ENCODE data around the gene CHEK2.
A peak's percentile ranks its signal among the peaks of the same experiment; 100 is the strongest.
"Not testable (repeated sequence)": the region's sequence is repeated elsewhere in the genome, so short reads cannot be mapped to it uniquely, and the experiment has no call there.

CHEK2 gene

DNA sequence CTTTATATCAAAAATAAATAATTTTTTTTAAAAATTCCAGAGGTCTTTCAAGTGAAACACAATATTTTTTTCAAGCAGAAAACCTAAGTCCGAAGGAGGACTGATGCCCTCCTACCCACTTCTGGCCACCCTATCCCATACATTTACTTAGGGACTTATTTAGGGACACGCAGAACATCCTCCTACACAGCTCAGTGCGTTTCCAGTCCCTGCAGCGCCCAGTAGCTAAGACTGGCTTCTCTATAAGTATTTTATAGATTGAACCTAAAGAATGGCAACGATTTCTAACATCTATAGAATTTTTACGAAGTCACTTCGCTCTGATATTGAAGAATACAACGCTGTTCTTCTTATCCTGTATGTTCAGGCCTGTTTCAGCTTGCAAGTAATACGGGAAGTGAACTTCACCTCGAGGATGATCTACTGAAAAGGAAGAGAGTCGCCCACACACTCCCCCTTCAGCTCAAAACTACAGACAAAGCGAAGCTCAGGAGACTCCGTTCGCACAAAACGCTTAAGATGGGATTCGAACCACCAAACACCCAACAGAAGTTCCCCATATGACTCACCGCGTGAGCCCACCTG lies 328 bp downstream of the CHEK2 start:
- DNase-seq = no peak

DNA sequence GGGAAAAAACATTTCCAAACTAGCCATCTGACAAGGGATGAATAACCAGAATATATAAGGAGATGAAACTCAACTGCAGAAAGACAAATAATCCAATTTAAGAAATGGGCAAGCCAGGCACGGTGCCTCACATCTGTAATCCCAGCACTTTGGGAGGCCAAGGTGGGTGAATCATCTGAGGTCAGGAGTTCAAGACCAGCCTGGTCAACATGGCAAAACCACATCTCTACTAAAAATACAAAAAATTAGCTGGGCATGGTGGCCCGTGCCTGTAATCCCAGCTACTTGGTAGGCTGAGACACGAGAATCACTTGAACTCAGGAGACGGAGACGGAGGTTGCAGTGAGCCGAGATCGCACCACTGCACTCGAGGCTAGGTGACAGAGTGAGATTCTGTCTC lies 2.7 kb downstream of the CHEK2 start:
- not testable (repeated sequence) for DNase-seq

DNA sequence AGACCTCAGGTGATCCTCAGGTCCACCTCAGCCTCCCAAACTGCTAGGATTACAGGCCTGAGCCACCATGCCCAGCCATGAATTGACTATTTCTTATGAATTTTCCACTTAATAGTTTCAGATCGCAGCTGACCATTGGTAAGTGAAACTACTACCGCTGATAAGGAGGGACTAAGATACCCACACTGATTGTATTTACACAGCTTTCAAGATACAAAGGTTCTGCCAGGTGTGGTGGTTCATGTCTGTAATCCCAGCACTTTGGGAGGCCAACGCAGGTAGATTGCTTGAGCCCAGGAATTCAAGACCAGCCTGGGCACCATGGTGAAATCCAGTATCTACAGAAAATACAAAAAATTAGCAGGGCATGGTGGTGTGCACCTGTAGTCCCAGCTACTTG lies 3.9 kb downstream of the CHEK2 start:
- DNase-seq = no peak

DNA sequence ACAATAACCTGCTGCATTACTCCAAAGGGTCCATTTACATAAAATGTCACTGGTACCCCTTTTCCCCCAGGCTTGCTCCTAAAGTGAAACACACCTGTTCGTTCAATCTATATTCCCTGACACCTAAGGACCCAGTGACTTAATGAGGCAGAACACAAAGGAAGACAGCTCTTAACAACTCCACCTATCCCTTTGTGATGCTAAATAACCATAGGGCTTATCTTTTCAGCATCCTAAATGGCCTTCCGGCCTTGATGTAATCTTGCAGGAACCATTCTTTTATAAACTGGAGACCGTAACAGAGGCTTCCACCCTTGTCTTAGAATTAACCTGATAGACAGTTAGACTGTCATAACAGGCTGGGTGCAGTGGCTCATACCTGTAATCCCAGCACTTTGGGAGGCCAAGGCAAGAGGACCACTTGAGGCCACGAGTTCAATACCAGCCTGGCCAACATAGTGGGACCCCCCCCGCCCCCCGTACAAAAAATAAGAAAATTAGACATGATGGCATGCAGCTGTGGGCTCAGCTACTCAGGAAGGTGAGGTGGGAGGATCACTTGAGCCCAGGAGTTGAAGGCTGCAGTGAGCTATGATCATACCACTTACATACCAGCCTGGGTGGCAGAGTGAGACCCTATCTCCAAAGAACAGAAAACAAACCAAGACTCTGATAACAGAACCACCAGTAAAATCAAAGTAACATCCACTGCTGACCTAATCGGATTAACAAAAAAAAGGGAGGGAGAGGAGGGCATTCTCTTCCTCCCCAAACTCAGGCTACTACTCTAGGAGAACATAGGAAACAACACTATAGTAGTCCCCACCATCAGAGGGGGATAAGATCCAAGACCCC lies 5.1 kb downstream of the CHEK2 start:
- no peak for DNase-seq

DNA sequence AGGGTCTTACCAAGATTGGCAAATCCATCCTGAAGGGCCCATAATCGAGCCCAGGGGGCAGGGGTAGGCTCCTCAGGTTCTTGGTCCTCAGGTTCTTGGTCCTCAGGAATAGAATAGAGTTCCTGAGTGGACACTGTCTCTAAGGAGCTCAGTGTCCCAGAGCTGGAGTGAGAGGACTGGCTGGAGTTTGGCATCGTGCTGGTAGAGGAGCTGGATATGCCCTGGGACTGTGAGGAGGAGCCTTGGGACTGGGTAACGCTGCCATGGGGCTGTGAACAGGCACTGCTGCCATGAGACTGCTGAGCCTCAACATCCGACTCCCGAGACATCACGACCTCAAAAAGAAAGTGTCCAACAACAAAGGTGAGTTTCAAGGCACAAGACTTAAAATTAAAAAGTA lies 7.2 kb downstream of the CHEK2 start:
- no peak for DNase-seq

DNA sequence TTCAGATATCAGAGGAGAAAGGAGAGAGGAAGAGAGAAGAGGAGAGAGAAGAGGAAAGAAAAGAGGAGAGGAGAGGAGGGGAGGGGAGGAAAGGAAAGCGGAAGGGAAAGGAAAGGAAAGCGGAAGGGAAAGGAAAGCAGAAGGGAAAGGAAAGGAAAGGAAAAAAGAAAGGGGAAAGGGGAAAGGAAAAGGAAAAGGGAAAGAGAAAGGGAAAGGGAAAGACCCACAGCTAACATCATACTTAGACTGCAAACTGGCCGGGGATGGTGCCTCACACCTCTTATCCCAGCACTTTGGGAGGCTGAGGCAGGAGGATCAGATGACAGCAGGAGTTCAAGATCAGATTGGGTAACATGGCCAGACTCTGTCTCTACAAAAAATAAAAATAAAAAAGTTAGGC lies 11.4 kb downstream of the CHEK2 start:
- DNase-seq = no peak

DNA sequence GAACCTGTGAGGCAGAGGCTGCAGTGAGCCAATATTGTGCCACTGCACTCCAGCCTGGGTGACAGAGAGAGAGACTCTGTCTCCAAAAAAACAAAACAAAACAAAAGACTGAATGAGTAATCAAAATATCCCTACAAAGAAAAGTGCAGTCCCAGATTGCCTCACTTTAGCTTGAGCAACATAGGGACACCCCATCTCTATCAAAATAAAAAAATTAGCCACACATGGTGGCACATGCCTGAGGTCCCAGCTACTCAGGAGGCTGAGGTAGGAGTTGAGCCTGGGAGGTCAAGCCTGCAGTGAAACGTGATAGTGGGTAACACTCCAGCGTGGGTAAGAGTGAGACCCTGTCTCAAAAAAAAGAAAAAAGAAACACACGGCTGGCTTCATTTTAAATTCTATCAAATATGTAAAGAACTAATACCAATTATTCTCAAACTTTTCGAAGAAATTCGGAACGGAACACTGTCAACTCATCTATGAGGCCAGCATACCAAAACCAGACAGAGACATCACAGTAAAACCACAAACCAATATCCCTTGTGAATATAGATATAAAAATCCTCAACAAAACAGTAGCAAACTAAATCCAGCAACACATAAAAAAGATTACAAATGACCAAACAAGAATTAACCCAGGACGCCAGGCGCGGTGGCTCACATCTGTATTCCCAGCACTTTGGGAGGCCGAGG lies 12.9 kb downstream of the CHEK2 start:
- no peak for DNase-seq

DNA sequence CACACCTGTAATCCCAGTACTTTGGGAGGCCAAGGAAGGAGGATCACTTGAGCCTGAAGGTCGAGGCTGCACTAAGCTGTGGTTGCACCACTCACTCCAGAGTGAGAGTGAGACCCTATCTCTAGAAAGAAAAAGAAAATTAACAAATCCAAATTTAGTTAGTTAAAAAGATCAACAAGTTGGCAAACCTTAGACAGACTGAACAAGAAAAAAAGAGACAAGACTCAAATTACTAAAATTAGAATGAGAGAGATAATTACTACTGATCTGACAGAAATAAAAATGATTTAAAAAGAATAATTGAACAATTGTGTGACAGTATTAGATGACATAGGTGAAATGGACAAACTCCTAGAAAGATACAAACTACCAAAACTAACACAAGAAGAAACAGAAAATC lies 13.6 kb downstream of the CHEK2 start:
- DNase-seq = no peak

DNA sequence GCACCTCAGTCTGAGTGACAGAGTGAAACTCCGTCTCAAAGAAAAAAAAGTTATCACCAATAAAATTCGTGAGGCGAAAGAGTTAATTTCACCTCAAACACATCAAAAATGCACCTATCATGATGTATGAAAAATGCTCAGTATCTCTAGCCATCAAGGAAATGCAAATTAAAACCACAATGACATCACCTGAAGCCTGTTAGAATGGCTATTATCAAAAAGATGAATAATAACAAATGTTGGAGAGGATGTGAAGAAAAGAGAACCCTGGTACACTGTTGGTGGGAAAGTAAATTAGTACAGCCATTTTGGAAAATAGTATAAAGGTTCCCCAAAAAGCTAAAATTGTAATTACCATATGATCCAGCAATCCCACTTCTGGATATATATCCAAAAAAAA lies 23.6 kb downstream of the CHEK2 start:
- no peak for DNase-seq

DNA sequence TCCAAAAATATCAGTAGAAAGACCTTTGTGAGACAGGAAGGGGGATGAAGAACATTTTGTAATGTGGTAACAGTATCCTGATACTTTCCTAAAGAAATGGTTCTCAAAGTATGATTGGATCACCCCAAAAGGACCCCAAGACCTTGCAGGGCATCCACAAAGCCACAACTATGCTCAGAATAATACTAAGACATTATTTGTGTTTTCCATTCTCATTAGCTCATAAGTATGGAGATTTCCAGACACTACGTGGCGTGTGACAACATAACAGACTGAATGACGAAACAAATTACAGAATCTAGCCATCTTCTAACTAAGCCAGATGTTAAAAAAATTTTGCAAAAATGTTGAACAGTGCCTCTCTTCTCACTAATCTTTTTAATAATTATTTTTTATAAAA lies 24.9 kb downstream of the CHEK2 start:
- peak; percentile 33 for DNase-seq

DNA sequence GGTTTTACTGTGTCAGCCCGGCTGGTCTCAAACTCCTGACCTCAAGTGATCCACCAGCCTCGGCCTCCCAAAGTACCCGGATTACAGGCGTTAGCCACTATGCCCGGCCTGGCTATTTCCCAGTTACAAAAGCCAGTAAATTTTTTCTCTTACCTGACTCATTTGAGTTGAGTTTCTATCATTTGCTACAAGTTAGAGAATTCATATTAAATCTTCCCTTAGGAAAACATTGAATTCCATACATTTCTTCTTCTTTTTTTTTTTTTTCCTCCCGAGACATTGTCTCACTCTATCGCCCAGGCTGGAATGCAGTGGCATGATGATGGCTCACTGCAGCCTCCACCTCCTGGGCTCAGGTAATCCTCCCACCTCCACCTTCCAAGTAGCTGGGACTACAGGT lies 26.0 kb downstream of the CHEK2 start:
- DNase-seq = peak; percentile 13

DNA sequence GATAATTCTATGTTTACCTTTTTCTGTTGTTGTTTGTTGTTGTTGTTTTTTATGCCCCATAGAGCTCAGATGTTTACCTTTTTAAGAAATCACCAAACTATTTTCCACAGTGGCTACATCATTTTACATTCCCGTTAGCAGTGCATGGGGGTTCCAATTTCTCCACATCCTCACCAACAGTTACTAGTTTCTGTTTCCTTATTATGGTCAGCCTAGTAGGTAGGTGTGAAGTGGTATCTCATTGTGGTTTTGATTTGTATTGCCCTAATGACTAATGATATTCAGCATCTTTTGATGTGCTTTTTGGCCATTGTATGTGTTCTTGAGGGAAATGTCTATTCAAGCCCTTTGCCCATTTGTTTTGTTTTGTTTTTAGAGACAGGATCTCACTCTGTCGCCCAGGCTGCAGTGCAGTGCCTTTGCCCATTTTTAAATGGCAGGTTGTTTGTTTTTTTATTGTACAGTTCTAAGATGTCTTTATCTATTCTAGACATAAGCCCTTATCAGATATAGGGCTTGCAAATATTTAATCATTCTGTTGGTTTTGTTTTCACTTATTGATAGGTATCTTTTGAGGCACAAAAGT lies 27.5 kb downstream of the CHEK2 start:
- DNase-seq = no peak

DNA sequence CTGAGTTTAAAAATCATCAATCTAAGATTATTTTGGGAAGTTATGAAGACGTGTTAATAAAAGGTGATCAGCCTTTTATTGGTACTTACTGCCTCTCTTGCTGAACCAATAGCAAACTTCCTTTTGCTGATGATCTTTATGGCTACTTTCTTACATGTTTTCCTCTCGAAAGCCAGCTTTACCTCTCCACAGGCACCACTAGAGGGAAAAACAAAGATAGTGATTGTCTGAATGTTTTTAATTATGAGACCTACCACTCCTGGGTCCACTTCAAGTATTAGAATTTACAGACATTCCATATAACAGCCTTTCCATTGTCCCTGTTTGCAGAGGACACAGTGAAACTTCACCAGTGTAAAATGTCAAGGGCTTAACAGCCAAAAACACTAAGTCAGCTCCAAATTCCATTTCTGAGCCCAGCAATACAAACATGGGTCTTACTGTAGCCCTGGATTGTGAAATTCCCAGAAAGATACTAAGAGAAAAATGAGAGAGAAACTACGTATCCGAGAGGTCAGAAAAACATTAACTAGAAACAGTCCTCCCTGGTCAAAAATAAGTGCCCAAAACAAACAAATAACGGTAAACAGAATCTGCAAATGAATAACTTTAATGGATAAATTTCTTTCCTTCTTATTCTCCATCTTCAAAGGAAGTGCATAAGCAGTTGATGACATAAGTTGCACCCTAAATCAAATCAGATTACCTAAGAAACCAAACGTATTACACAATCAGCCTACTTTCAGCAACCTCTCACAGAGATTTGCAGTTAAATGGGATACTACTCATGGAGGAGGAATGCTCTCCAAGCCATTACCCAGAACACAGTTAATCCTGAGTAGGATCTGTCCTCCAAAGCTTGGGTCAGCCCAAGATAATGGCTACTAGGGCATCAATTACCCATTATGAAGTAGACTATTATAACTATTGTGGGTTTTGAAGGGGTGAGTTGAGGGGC lies 29.5 kb downstream of the CHEK2 start:
- DNase-seq = peak; percentile 97

DNA sequence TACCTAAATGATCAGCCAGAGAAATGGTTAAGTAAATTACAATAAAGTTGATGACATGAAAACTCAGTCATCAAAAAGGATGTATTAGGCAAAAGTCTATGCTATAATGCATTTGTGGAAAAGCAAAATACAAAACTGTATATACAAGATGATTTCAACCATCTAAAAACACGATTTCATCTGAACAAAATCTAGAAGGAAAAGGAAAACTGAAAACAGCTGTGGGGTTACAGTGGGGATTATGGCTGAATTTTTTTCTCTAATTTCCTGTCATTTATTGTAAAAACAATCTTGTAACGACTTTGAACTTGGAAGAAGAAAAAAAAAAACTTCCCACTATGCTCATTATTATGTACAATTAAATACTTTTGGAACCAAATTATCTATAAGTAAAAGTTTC lies 30.3 kb downstream of the CHEK2 start:
- DNase-seq = no peak

DNA sequence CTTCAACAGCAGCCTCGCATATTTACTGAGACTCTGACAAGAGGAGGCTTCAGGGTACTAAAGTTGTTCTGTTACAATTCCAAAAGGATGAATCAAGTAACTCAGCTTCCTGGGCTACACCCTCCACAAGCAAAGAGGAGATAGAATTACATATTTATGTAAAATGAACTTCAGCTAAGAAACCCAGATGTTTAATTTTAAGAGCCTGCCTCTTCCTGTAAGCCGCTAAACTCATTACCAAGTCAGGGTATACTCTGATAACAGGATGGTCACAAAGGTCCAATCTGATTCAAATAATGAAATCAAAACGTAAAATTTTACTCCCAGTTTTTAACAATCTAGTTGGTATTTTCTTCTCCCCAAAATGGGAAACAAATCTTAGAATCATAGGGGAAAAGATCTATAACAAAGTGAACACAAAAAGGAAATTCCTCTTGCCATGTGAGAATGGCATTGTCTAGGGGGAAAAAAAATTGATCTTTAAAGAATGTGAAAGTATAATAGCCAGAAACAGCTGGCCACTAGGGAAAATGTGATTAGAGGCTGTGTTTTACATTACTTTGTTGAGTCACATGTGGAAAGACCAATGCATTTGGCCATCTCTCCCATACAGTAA lies 30.9 kb downstream of the CHEK2 start:
- DNase-seq = peak; percentile 86

DNA sequence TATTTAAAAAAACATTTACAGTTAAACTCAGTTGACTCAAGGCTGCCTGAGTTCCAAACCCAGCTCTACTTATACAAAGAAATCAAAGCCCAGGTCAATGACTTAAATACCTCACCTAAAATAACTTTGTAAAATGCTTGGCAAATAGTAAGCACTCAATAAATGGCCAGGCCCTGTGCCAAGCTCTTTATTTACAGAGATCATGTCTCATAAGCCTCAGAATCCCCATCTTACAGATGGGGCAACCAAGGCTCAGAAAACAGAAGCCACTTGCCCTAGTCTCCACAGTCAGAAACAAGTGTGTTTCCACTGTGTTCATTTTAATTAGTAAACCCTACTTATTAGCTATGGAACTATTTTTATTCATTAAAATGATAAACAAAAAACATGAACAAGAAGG lies 31.5 kb downstream of the CHEK2 start:
- DNase-seq = peak; percentile 20

DNA sequence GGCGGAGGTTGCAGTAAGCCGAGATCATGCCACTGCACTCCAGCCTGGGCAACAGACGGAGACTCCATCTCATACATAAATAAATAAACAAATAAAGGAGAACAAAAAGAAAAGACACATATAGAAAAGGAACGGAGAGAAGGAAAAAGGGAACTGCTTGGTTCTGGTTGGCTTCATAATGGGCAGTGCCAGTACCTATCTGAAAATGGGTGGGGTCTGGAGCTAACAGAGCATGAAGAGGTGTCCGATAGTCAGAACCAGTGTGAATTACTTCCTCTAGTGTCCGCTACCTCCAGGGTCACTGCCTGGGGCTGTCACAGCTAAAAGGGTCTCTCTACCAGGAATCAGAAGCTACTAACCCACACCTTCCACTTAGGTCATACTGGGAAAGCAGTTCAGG lies 34.8 kb downstream of the CHEK2 start:
- no peak for DNase-seq

DNA sequence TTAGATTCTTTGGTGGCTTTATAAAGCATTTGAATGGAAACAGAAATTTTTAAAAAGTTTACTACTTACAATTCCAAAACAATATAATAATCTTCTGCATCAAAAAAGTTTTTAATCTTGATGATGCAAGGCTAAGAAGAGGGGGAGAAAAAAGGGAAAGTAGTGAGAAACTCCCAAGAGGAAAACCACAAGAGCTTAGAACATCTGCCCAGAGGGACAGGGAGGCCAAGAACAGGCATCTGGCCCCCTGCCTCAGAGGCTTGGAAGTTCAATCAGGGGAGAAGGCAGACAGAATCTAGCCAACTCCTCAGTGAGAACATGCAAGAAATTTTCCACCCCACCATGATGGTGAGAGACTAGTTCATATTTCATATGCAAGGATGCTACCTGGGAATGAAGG lies 38.2 kb downstream of the CHEK2 start:
- DNase-seq = peak; percentile 15

DNA sequence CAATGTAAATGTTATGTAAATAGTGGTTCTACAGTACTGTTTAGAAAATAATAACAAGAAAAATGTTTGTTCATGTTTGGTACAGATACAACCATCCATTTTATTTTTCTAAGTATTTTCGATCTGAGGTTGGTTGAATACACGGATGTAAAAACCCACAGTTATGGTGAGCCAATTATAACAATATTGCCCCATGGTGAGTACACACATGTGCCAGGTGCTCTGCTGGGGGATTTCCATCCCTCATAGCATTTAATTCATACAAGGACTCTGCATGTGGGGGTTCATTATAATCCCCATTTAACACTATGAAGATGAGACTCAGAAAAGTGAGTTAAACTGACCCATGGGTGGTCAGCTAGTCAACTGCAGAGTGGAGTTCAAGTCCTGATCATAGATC lies 38.7 kb downstream of the CHEK2 start:
- no peak for DNase-seq

DNA sequence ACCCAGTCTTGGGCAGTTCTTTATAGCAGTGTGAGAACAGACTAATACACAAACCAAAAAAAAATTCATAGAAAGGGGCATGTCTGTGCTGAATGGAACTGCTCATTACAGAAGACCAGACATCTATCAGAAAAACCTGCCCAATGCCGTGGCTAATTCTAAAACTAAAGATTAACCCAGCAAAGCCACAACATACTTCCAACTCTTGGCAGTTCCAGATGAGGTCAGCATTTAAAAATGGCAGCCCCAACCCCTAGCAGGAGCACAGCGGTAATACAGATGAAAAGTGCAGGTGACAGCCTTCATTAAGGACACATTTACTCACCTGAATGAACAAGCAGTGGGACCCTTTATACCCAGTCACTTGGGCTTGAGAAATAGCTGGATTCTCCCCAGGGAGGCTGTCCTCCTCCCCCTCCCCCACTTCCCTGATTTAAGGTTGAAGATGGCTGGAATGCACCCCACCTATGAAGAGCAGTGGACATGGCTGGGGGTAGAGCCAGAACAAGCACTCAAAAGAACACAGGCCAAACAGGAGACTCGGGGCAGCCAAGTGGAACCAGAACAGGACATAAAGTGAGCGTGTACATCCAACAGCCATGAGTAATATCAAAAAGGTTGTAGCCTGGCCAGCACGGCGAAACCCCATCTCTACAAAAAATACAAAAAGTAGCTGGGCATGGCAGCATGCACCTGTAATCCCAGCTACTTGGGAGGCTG lies 48.4 kb downstream of the CHEK2 start:
- DNase-seq = not testable (repeated sequence)

DNA sequence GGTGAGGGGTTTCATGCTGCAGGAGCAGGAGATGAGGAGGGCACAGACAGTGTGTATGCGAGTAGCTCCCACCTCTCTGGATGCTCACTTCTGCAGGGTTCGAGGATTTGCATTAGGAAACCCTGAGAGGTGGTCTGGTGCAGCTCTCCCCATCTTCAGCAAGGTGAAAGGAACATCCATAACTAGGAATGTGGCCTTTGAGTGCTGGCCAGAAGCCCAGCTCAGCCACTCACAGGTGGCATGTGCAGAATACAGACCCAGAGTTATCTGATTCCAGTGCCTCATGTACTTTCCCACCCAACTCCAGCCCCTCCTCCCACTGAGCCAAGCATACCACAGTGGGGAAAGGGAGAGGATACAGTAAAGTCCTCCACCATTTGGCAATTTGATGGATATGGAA lies 51.8 kb downstream of the CHEK2 start:
- DNase-seq = not testable (repeated sequence)
